Panc1 (cell line): ENCODE results near the gene ULBP2.
"Not testable (repeated sequence)": the region's sequence is repeated elsewhere in the genome, so short reads cannot be mapped to it uniquely, and the experiment has no call there.

Experiments used
- POLR2AphosphoS5 ChIP-seq: IDR thresholded peaks from 2 replicates; pipeline ENCODE4 v1.6.1; 2012; ENCODE audit warnings: mild to moderate bottlenecking, low read depth, low read length, moderate library complexity
- TCF7L2 ChIP-seq: IDR thresholded peaks from 2 replicates; pipeline ENCODE4 v1.6.1; 2011; ENCODE audit warnings: mild to moderate bottlenecking, low read depth, low read length, inconsistent platforms
- TF ChIP-seq, protein P1 (sequence below): fragments of 450-650 bp; IDR thresholded peaks from 2 replicates; pipeline ENCODE4 v1.5.1; 2017; ENCODE audit warnings: mild to moderate bottlenecking
- TF ChIP-seq, protein P2 (sequence below), 2 experiments: IDR thresholded peaks; 2 replicates each; pipeline ENCODE4 v1.6.1; 2011 to 2012; ENCODE audit warnings: low read depth in 2 of 2, control low read depth in 1 of 2, low read length in 1 of 2, mild to moderate bottlenecking in 1 of 2, moderate library complexity in 1 of 2; ENCODE audit not compliant: insufficient read depth in 1 of 2

DNA sequence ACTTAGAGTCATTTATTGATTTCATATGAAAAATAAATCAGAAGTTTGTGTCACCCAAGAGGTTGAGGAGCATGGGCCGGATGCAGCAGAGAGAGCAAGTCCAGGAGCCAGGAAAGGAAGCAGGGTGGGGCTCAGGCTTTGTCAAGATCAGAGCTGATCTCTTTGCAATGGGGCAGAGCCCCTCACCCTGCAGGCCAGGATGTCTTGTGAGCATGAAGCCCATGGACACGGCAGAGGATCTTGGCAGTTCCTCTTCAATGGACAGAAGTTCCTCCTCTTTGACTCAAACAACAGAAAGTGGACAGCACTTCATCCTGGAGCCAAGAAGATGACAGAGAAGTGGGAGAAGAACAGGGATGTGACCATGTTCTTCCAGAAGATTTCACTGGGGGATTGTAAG lies 27.1 kb downstream of the ULBP2 start:
- TF ChIP-seq, protein P1, sequence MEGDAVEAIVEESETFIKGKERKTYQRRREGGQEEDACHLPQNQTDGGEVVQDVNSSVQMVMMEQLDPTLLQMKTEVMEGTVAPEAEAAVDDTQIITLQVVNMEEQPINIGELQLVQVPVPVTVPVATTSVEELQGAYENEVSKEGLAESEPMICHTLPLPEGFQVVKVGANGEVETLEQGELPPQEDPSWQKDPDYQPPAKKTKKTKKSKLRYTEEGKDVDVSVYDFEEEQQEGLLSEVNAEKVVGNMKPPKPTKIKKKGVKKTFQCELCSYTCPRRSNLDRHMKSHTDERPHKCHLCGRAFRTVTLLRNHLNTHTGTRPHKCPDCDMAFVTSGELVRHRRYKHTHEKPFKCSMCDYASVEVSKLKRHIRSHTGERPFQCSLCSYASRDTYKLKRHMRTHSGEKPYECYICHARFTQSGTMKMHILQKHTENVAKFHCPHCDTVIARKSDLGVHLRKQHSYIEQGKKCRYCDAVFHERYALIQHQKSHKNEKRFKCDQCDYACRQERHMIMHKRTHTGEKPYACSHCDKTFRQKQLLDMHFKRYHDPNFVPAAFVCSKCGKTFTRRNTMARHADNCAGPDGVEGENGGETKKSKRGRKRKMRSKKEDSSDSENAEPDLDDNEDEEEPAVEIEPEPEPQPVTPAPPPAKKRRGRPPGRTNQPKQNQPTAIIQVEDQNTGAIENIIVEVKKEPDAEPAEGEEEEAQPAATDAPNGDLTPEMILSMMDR: not testable (repeated sequence)
- not testable (repeated sequence) for TF ChIP-seq POLR2AphosphoS5, TCF7L2
- TF ChIP-seq, protein P2, sequence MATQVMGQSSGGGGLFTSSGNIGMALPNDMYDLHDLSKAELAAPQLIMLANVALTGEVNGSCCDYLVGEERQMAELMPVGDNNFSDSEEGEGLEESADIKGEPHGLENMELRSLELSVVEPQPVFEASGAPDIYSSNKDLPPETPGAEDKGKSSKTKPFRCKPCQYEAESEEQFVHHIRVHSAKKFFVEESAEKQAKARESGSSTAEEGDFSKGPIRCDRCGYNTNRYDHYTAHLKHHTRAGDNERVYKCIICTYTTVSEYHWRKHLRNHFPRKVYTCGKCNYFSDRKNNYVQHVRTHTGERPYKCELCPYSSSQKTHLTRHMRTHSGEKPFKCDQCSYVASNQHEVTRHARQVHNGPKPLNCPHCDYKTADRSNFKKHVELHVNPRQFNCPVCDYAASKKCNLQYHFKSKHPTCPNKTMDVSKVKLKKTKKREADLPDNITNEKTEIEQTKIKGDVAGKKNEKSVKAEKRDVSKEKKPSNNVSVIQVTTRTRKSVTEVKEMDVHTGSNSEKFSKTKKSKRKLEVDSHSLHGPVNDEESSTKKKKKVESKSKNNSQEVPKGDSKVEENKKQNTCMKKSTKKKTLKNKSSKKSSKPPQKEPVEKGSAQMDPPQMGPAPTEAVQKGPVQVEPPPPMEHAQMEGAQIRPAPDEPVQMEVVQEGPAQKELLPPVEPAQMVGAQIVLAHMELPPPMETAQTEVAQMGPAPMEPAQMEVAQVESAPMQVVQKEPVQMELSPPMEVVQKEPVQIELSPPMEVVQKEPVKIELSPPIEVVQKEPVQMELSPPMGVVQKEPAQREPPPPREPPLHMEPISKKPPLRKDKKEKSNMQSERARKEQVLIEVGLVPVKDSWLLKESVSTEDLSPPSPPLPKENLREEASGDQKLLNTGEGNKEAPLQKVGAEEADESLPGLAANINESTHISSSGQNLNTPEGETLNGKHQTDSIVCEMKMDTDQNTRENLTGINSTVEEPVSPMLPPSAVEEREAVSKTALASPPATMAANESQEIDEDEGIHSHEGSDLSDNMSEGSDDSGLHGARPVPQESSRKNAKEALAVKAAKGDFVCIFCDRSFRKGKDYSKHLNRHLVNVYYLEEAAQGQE (IDR thresholded peaks at IDR 0.05; ENCODE audit: insufficient read depth in 1 of 2, low read depth in 2 of 2, low read length in 1 of 2): not testable (repeated sequence)
